GM19395 (cell line): ENCODE measurements around the gene KRTAP10-8.
"Not testable (repeated sequence)": the region's sequence is repeated elsewhere in the genome, so short reads cannot be mapped to it uniquely, and the experiment has no call there.

Experiments used
- ATAC-seq: cut with Tn5 transposase; IDR thresholded peaks from one replicate; pipeline ENCODE4 v1.9.1; 2021; ENCODE audit warnings: mild to moderate bottlenecking, moderate library complexity; ENCODE audit not compliant: unreplicated experiment

KRTAP10-8 gene

DNA sequence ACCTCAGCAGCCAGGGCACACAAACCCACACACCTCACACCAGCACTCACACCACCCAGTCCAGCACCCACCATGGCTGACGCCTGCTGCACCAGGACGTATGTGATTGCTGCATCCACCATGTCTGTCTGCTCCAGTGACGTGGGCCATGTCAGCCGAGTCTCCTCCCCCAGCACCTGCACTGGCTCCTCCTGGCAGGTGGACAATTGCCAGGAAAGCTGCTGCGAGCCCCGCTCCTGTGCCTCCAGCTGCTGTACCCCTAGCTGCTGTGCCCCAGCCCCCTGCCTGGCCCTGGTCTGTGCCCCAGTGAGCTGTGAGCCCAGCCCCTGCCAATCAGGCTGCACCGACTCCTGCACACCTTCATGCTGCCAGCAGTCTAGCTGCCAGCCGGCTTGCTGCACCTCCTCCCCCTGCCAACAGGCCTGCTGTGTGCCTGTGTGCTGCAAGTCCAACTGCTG is at the start of gene KRTAP10-8:
Gene KRTAP10-8, plus strand, starts transcription at position 51 of the 458 bp plus-strand sequence. Its CDS starts 22 bp downstream, at position 73.
- no peak for ATAC-seq

DNA sequence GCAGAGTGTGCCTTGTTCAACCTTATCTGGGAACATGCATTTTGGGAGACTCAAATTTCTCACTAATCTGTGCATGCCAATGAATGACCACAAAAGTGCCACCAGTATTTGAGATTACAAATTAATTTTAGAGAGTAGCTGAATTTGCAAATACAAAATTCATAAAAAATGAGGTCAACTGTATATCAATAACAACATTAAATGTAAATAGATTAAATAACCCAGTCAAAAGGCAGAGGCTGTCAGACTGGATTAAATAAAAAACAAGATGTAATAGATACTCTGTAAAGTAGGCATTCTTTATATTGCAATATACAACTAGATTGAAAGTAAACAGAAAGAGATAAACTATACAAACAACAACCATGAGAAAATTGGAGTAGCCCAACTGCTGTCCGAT is 47.8 kb upstream of the KRTAP10-8 start:
- no peak for ATAC-seq

GRCh38 chr21:44564886-44565598 is 46.8 kb upstream of the KRTAP10-8 start:
- ATAC-seq, result no peak

GRCh38 chr21:44566403-44566802 is 45.5 kb upstream of the KRTAP10-8 start:
- no peak for ATAC-seq

GRCh38 chr21:44567481-44568171 is 44.3 kb upstream of the KRTAP10-8 start:
- ATAC-seq, result no peak

DNA sequence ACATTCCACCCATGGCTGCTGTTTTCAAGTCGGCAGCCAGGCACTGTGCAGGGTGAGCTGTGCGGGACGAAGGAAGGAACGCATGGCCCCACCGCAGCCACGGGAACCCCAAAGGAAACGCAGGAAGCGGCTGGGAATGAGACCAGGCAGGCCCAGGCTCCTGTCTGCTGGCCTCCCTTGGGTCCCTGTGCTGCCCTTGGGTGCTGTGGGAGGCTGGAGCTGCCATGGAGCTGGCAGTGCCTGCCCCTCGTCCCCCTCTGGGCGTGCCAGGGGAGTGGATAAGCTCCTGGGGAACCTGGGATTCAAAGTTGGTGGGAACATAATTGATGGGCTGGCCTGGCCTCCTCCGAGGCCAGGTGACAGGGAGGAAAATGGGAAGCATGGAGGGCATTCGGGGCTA is 43.6 kb upstream of the KRTAP10-8 start:
- no peak for ATAC-seq

DNA sequence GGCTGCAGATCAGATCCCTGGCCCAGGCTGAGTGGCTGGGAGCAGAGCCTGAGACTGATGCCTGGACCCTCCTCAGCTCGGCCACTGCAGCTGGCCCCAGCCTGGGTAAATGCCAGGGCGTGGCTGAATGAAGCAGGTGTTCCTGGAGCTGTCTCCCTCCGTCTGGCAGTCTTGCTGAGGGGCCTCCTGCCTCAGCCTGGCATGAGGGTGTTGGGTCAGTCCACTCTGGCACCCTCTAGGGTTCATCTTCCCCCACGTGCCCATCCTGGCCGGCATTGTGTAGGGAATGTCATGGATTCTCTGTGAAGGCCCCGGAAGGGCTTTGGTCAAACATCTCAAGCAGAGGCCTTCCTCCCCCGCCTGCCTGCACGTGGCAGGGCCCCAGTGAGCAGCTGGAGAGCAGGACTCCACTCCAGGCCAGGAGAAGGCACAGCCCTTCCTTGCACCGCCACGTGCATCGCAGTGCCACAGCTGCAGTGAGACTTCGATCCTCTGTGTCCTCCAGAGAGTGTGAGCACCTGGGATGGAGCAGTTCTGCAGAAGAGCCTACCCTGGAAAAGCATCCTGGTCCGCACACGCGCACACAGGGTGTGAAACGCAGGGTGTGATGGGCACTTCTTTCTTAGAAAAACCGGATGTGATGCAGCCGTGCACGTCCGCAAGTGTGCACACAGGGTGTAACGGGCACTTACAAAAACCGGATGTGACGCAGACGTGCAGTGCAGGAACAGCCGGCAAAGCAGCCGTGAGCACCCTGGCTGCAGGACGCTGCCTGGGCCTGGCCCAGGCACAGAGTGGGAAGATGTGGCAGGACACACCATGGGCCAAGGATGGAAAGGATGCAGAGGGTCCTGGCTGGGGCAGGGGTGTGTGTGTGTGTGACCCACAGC is 43.0 kb upstream of the KRTAP10-8 start:
- ATAC-seq, result no peak

GRCh38 chr21:44569861-44570517 is 41.9 kb upstream of the KRTAP10-8 start:
- no peak for ATAC-seq

DNA sequence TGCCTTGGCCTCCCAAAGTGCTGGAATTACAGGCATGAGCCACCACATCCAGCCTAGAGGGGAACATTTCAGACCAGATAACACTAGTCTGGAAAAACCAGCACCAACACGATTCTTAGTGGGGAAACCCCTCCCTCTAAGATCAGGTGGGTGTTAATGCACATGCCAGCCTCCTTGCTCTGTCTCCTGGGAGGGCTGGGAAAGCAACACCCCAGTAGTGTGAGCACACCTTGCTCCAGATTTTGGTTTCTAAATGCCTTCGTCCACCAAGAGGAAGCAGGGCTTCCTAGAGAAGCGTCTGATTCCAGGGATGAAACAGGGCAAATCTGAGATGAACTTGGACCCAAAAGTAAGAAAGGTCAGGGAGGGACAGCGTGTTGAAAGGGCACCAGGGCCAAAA is 40.6 kb upstream of the KRTAP10-8 start:
- ATAC-seq, result no peak

- no peak for ATAC-seq
Observed at GRCh38 chr21:44571844-44572782, 39.8 kb upstream of the KRTAP10-8 start.

- ATAC-seq, result no peak
Observed at GRCh38 chr21:44572959-44573583, 38.8 kb upstream of the KRTAP10-8 start.

DNA sequence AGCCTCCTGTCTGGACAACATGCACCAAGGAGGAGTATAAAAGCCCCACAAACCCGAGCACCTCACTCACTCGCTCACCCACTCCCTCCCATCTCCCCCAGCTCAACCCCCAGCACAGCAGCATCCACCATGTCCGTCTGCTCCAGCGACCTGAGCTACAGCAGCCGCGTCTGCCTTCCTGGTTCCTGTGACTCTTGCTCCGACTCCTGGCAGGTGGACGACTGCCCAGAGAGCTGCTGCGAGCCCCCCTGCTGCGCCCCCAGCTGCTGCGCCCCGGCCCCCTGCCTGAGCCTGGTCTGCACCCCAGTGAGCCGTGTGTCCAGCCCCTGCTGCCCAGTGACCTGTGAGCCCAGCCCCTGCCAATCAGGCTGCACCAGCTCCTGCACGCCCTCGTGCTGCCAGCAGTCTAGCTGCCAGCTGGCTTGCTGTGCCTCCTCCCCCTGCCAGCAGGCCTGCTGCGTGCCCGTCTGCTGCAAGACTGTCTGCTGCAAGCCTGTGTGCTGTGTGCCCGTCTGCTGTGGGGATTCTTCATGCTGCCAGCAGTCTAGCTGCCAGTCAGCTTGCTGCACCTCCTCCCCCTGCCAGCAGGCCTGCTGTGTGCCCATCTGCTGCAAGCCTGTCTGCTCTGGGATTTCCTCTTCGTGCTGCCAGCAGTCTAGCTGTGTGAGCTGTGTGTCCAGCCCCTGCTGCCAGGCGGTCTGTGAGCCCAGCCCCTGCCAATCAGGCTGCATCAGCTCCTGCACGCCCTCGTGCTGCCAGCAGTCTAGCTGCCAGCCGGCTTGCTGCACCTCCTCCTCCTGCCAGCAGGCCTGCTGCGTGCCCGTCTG is 38.0 kb upstream of the KRTAP10-8 start, which contains the start of gene KRTAP10-4:
Gene KRTAP10-4, plus strand, starts transcription at position 100 of the 827 bp plus-strand sequence. Its CDS starts 30 bp downstream, at position 130.
- ATAC-seq, result not testable (repeated sequence)

GRCh38 chr21:44574457-44575306 is 37.2 kb upstream of the KRTAP10-8 start:
- no peak for ATAC-seq

GRCh38 chr21:44575307-44576024 is 36.4 kb upstream of the KRTAP10-8 start:
- ATAC-seq, result no peak

DNA sequence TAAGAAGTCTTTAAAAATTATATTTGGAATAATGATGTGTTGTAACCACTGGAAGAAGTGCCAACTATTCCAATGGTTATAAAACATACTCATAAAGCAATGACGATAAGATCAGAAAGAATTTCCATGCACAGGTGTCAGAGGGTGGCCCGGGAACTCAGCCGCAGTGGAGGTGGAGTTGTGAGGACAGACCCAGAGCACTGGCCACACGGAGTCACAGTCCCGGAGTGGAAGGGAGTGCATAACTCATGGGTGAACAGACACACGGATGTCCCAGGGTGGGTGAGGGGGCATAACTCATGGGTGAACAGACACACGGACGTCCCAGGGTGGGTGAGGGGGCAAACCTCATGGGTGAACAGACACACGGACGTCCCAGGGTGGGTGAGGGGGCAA is 35.9 kb upstream of the KRTAP10-8 start:
- ATAC-seq, result no peak

GRCh38 chr21:44578371-44579055 is 33.4 kb upstream of the KRTAP10-8 start:
- no peak for ATAC-seq
